ENCODE results near the gene COX7B. TPM values are rescaled to one million over a fixed set of nuclear protein-coding genes. Genes with fewer than 3 reads are reported as not detected.
"Not testable (repeated sequence)": the region's sequence is repeated elsewhere in the genome, so short reads cannot be mapped to it uniquely, and the experiment has no call there.

COX7B gene
- total and polyA plus RNA-seq, 2 of the 8 experiments (the other 6 are each of a cell fraction or from before 2014, with no cell fraction given) = 268 to 974 TPM

DNA sequence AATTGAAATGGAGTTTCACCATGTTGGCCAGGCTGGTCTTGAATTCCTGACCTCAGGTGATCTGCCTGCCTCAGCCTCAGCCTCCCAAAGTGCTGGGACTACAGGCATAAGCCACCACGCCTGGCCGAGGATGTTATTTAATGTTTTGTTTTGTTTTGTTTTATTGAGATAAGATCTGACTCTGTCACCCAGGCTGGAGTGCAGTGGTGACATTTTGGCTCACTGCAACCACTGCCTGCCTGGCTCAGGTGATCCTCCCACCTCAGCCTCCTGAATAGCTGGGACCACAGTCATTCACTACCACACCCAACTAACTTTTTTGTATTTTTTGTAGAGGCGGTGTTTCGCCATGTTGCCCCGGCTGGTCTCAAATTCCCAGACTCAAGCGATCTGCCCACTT lies 45.8 kb downstream of the COX7B start:
- ChIA-PET POLR2A (ENCODE audit: partially characterized antibody) (interaction anchor here (1.7 kb wide), 1 partner anchor 17 kb away, joined by 5 read pairs; no protein-coding TSS in a partner anchor), CTCF (ENCODE audit: partially characterized antibody) (interaction anchor here (0.6 kb wide), 1 partner anchor 247 kb away, joined by 3 read pairs; no protein-coding TSS in a partner anchor)
- not testable (repeated sequence) for H2BK120ac ChIP-seq (replicated peaks; ENCODE audit: low read depth, low read length); H3K27me3 ChIP-seq (replicated peaks in 1 of 4; ENCODE audit: control insufficient read depth in 3 of 4, extremely low read depth in 1 of 4, insufficient read depth in 3 of 4, low read length in 3 of 4); H3K79me1 ChIP-seq (ENCODE audit: low read depth, low read length); H2AK5ac ChIP-seq (ENCODE audit: low read depth, low read length); H3K79me2 ChIP-seq (ENCODE audit: control insufficient read depth in 1 of 2, insufficient read depth in 2 of 2, low read length in 2 of 2); H3K4me2 ChIP-seq (ENCODE audit: insufficient read depth in 1 of 2, low read depth in 2 of 2, low read length in 2 of 2); H4K91ac ChIP-seq (replicated peaks; ENCODE audit: insufficient read length, low read length); H2AFZ ChIP-seq (ENCODE audit: low read length); H3K27ac ChIP-seq (ENCODE audit: low read depth, low read length); H3K23me2 ChIP-seq (ENCODE audit: low read depth, low read length); H2BK12ac ChIP-seq (ENCODE audit: low read depth, low read length); H3K14ac ChIP-seq (ENCODE audit: insufficient read length); H4K20me1 ChIP-seq (replicated peaks in 1 of 2; ENCODE audit: control insufficient read depth in 1 of 2, insufficient read depth in 2 of 2, low read length in 2 of 2); H3K9me3 ChIP-seq (ENCODE audit: insufficient read depth in 2 of 2, low read depth in 1 of 2, low read length in 1 of 2); H3K4ac ChIP-seq (replicated peaks; ENCODE audit: insufficient read length, low read depth, low read length); H3K36me3 ChIP-seq (ENCODE audit: control insufficient read depth in 2 of 4, insufficient read depth in 4 of 4, low read length in 3 of 4); H2BK5ac ChIP-seq (ENCODE audit: low read depth, low read length); H2BK15ac ChIP-seq (ENCODE audit: low read length); H3K9ac ChIP-seq (replicated peaks in 1 of 4; ENCODE audit: extremely low read depth in 1 of 4, low read depth in 3 of 4, low read length in 3 of 4); H3K4me1 ChIP-seq (replicated peaks in 1 of 4; ENCODE audit: control insufficient read depth in 3 of 4, insufficient read depth in 4 of 4, low read length in 3 of 4); H3K56ac ChIP-seq (replicated peaks; ENCODE audit: insufficient read length, low read depth, low read length); FAIRE-seq; H4K5ac ChIP-seq (ENCODE audit: insufficient read length, low read depth, low read length); H2BK20ac ChIP-seq (ENCODE audit: low read length); H3K18ac ChIP-seq (ENCODE audit: extremely low read depth, low read length); H4K8ac ChIP-seq (ENCODE audit: extremely low read depth, insufficient read depth, low read length); H3K23ac ChIP-seq (ENCODE audit: insufficient read length); DNase-seq (ENCODE audit: low read depth in 1 of 2, low spot score in 2 of 2); H3K4me3 ChIP-seq (ENCODE audit: extremely low read depth in 1 of 4, insufficient read depth in 2 of 4, low read depth in 3 of 4, low read length in 4 of 4)
- 96% methylated on average over 6 of the region's 6 CpGs; no CpG with 5 or more reads in 1 of the 2 experiments for WGBS, 2 experiments (ENCODE audit: extremely low coverage in 1 of 2, insufficient coverage in 1 of 2, insufficient read length in 1 of 2, insufficient replicate concordance in 2 of 2, low coverage in 1 of 2, low lambda C conversion rate in 2 of 2, missing lambda C conversion rate in 1 of 2)
